ENCODE results near the gene JAG1.
"Not testable (repeated sequence)": the region's sequence is repeated elsewhere in the genome, so short reads cannot be mapped to it uniquely, and the experiment has no call there.

JAG1 gene

DNA sequence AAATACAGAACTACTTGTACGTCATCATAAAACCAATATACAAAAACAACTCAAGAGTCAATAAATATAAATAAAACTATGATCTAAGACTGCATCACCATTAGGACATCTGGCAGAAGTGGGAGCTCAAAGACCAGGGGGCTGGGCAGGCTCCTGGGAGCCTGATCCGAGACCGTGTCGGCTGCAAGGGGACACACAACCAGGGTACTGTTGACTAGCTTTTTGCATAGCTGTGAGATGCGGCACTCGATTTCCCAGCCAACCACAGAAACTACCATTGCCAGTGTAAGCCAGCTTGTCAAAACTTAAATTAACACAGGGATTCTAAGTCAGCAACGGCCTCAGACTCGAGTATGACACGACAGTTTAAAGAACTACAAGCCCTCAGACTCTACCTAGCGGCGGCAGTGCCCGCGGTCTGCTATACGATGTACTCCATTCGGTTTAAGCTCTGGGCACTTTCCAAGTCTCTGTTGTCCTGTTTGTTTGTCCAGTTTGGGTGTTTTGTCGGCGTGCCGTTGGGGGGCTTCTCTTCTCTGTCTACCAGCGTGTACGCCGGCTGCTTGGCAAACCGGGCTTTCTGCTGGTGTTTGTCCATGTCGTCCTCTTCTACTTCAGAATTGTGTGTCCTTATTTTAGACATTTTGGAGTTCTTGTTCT is 34.6 kb downstream of the JAG1 start:
- no peak for DNase-seq (ENCODE audit: low spot score)
- no peak for FAIRE-seq

DNA sequence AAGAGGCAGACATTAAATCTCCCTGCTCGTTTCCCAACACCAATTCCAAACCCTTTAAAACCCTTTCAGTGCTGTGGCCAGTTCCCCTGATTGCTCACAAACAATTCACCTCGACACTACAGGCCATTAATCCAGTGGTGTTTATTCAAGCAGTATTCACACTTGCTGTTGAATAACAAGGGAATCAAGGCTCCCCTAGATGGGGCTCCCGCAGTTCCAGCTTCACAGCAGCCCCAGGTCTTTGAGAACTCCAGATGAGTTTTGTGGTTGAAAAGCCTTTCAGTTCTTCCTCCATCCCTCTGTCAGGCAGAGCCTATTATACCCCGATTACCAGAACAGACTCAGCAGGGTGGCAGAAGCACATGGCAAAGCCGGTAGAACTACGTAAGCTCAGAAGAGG is 36.2 kb downstream of the JAG1 start:
- DNase-seq (ENCODE audit: low spot score) (no peak), FAIRE-seq (no peak)

DNA sequence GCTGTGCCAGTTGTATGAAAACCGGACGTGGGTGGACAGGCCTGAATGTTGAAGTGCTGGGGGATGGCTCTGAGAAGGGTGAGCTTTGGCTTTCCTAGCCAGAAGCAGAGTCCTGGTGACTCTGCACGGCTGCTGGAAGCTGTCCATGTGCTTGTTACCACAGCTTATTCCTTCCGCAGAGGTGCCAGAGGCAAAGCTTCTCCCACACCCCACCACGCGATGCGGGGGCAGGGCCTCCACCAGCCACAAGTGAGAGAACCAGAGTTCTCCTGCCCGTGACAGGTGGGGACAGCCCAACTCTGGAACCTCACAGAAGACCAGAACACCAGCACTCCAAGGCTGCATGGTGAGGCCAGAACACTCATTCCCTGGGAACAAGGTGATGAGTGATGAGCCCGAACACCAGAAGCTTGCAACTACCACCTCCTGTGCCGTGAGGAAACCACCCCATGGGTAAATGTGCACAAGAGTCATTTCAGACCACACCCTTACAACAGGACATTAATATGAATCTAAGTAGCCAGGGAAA is 36.7 kb downstream of the JAG1 start:
- FAIRE-seq (no peak), DNase-seq (ENCODE audit: low spot score) (no peak)

DNA sequence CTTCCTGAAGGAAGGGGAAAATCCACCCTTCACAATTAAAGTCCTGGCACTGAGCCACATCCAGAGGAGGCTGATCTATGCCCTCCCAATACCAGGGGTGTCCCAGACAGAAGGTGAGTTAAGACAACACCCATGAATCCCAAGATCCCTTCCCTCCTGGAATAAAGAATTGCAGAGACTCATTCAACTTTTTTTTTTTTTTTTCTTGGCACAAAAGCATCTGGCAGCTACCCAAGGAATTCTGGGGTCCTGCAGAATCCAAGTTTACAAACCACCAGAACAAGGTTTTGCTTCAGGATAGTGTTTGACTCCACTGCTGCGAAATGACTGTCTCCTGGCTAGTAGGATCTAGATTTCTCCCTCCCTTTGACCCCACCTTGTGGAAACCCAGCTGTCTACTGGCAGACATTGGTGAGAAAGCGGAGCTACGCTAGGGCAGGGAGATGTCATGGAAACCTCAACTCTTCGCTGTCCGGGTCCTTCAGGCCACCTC is 37.4 kb downstream of the JAG1 start:
- DNase-seq (ENCODE audit: low spot score) (no peak), FAIRE-seq (no peak)

DNA sequence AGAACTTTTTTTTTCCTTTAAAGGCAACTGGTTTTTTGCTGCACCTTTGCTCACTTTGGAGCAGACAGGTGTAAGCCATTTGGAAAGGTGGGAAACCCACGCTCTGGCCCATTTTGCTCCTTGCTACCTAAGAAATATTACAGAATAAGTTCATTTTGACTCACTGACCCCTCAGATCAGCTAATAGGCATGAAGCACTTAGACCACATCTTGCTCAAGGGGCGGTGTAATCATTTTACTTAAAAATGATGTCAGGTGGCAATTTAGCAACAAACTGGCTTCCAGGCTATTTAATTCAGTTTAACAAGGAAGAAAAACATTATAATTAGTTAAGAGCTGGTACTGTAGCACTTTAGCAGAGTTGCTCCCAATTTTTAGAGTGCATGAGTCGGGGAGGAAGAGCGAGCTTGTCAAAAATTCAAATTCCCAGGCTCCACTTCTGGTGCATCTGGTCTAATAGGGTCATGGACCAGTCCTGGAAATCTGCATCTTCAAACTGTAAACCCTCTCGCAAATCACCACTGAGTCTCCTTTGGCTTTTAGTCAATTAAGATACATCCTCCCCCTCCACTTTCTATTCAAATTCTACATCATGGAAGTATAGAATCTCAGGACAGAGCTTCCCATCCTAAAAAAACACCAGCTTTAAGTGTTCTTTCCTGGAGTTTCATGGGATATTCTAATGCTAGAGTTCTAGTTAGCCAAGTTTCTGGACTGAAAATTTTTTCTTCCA is 38.2 kb downstream of the JAG1 start:
- FAIRE-seq (no peak), DNase-seq (ENCODE audit: low spot score) (no peak)

DNA sequence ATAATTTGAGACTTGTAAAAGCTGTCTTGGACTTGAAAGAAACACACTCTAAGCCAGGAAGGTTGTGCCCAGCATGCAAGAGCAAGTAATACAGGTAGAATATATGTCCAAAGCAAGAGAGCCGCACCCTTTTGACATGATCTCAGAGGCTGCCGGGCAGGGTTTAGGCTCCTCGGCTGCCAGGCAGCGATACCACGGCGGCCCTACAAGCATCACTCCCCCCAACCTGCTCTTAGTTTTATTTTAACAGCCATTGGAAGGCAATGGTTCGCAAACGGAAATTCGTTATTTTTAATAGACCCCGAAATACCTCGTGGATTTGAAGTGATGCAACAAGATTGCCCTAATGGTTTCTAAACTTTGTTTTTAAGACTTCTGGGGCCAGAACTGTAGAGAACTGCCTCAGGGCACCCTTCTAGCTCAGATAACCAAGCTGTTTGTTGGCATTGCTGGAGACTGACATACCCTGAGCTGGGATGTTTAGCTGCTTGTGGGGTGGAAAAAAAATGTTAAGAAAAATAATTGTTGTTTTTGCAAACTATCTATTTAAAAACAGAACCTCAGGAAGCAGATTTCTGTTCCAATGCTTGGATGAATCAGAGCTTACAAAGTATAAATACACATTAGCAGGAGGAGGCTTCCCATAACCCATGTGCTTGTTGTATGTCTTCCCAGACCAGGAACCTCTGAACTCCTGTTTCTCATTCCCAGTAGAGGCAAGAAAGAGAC is 39.0 kb downstream of the JAG1 start:
- DNase-seq (ENCODE audit: low spot score) = no peak
- no peak for FAIRE-seq

DNA sequence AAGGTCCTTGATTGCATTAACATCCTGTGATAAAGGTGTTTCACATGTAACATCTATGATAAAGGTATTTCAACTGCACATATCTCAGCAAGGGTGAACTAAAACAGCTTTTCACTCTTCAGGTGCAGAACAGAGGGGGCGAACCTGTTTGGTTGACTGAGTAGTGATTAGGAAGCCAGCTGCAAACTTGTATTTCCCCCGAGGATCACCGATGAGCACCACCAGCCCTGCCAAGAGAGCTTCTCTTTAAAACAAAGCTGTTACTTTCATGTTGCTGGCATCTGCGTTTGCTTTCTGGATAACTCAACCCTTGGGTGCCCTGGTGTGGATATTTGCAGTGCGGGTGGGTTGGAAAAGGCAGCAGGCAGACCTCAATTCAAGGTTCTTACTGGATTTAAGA is 39.6 kb downstream of the JAG1 start:
- FAIRE-seq (no peak), DNase-seq (ENCODE audit: low spot score) (no peak)

DNA sequence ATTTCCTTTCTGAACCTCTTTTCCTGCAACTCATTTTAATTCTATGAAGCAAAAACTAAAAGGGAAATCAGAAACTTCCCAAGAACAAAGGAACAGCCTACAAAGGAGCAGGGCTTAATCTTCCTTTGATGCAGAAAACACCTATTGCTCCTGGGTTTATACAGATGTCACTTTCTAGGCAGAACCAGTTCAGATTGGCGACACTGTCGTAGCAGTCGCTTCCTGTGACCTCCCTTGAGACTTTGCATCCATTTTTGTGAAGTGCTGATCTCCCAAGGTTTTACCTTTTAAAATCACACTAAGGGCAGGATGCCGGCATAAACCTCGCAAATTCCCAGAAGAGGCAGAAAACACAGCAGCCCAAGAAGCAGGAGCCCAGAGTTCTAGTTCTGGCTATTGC is 40.1 kb downstream of the JAG1 start:
- FAIRE-seq = no peak

DNA sequence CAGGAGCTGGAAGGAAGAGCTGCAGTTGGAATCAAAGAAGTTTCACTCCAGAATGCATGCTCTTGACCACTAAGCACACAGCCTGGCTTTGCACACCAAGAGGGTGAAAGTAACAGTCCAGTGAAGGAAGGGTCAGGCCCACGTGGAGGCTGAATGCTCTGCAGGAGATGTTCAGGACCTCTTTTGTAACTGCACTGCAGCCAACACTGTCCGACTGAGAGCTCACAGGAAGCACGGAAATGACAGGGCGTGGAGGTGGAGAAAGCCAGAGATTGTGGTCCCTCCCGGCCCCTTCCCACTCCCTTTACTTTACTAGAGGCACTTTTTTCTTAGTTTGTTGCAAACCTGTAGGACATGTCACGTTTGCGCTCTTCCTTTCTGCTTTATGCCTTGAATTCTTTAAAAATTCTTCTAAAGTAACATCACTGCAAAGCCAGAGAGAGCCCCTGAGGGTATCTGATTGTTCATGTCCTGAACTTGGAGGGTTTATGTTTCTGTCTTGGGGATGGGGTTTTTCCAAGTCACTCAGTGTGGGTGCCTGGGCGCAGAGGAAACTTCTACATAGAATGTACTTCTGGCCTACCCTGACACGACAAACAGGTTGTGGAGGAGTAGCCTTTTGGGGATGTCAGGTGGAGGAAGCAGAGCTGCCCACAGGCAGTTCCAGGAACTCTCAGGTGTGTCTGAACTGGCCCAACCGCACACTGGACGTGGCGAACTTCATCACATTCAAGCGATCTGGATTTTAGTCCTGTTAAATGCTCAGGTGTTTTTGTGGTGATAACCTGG is 40.9 kb downstream of the JAG1 start:
- DNase-seq (ENCODE audit: low spot score) = no peak
- no peak for FAIRE-seq

More for the DNA sequence above, 40.1 kb downstream of the JAG1 start:
- no peak for DNase-seq (ENCODE audit: low spot score)

DNA sequence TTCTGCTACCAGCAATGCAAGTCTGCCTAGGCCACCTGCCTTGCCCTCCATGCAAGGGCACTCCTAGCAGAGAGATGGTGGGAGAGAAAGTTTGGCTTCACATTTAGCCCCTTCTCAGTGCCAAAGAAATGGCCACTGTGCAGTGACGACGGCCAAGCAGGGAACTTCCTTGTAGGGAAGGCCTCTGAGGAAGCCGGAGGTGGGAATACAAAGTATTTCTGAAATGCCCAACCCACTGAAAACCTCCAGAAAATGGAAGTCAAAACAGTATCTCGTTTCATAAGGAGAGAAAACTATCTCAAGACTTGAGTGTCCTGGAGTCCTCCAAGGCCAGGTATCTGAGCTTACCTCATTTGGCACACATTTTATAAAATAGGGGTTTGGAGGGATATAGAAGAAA is 42.7 kb downstream of the JAG1 start:
- DNase-seq (ENCODE audit: low spot score) (no peak), FAIRE-seq (no peak)

DNA sequence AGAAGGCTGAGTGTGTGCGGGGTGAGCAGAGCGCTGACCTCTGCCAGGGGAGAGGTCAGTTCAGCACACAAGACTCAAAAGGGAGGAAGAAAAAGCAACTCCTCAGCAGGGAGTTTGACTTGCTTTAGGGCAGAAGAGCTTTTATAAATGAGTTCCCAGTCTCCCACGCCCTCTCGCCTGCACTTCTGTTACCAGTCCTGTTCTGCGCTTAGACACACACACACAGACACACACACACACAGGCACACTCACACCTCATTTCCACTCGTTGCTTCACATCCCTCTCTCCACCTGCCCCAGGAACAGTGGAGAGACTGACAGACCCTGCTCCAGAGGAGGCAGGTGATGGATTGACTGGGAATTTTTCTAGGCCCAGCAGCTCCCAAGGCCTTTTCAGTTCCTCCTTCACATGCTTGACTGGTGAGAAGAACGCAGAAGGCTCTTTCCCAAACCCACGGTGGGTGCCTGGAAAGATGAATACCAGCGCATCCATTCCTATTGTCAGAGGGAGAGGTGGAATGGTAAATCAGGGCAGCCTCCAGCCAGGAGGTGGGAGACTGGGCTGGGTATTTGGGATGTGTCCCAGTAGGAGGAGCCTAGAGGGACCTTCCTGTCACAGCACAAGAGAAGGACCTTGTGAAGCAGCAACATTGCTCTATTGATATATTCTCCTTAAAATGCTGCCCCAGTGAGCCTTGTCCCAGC is 43.7 kb downstream of the JAG1 start:
- FAIRE-seq (no peak), DNase-seq (ENCODE audit: low spot score) (no peak)

DNA sequence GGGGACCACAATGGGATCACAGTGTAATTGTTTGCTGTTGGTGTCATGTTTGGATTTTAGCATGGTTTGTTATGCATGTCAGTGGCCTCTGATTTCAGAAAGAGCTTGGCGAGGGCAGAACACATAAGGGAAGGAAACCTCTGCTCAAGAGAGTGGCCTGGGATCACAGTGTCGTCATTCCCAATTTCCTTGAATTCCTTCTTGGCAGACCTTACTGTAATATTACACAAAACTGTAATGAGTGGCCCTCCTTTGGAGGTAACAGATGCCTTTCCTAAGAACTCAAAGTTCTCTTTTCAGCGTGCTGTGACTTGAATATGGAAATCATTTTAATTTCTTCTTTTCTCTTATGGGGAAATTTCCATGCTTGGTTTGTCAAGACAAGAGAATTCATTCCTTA is 46.9 kb downstream of the JAG1 start:
- FAIRE-seq = no peak
- DNase-seq (ENCODE audit: low spot score) = no peak

DNA sequence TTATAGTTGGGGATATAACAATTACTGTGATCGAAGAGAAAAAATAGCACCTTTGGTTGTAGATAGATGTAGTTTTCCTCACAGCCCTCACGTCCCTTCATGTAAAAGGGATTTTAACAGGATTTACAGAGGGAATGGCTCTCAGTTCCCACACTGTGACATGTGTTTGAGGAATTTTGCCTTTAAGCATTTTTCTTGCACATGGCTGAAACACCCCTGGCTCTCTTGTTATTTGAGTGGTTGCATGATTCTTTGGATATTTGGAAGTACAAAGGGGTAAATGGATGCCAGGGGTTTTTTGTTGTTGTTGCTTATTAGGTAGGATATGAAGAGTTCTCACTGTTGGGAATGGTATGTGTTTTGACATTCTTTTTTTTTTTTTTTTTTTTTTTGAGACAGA is 48.2 kb downstream of the JAG1 start:
- DNase-seq (ENCODE audit: low spot score) (no peak), FAIRE-seq (no peak)

DNA sequence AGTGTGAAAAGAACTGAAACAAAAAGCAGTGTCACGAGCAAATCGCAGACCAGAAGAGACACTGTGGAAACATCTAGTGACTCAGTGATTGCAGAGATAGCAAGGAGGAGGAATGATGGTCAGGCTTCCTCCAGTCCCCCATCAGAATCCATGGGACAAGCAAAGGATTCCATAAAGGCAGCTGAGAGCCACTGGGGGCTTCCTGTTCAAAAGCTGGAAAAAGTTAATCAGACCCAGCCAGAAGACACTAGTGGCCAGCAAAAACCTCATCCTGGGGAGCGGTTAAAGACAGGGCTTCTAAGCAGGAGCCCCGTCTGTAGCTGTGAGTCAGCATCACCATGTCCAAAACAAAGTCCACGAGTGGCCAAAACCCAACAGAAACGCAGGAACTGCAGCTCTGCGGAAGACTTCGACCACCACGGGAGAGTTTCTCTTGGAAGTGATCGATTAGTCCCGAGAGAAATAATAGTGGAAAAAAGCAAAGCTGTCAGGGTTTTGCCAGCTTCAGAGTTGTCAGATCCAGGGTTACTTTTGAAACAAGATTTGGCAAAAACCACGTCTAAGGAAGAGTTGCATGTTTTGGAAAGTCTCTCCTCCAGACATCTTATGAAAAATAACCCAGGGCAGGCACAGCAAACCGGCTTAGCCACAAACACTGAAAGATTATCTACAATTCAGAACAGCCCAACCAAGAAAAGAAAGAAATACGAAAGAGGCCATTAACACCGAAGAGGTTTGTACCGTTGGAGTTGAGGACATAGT is 51.0 kb downstream of the JAG1 start:
- DNase-seq (ENCODE audit: low spot score) = peak; percentile 11
- FAIRE-seq = no peak

DNA sequence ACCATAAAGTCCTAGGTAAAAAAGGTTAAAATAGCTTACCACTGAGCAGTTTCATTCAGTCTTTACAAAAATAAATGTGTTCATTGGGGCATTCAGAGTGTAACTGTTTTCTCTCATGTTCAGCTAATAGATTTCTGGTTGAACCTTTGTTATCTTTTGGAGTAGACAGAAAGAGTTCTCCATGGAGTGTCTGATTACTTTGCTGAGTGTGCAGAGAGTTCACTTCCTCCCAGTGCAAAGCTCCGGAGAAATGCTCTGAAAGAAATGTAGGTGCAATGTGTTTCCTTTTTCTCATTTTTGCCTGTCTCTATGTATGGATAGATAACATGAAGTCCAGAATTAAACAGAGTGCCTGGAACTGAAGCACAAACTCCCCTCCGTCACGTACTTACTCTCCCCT is 52.6 kb downstream of the JAG1 start:
- FAIRE-seq (no peak), DNase-seq (ENCODE audit: low spot score) (no peak)

DNA sequence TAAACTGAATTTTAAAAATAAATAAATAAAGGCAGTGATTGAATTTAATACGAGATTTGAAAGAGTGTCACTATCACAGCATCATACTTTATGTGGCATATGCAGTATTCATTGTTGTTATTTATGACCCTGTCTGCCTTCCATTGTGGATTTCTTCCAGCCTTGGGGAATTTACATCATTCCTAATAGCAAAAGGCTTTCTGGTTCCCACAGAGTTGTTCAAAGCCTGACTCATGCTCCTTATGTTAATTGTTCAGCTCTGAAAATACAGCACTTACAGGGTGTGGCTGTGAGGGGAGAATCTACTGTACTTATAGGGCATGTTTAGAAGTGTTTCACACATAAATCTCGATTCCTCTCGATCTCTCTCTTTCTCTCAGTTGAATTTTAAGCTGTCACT is 54.4 kb downstream of the JAG1 start:
- no peak for FAIRE-seq

DNA sequence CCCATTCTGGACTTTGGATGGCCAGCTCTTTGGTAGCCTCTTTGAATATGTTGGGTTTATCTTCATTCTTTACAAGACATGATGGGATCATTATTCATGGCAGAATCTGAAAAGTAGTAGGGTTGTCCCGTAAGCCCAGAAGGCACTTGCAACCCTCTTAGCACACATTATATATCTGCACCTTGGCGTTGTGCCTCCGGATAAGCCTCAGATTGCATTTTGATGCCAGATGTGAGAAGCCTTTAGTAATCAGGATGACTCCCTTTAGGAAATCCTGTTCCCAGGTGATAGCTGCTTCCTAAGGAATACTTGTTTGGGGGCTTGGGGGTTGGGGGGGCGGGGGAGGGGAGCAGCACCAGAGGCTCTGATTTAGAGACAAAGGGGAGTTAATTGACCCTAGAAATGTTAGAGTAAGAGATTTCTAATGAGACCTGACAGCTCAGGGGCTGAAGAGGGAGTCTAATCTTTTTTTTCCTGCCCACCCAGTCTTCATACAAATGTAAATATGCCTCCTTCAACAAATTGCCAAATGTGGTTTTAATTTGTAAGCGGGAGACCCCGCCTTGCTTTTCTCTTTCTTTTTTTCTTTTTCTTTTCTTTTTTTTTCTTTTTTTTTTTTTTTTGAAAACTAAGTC is 55.1 kb downstream of the JAG1 start:
- DNase-seq (ENCODE audit: low spot score) (no peak), FAIRE-seq (no peak)

More for the DNA sequence above, 54.4 kb downstream of the JAG1 start:
- peak; percentile 5 for DNase-seq (ENCODE audit: low spot score)

DNA sequence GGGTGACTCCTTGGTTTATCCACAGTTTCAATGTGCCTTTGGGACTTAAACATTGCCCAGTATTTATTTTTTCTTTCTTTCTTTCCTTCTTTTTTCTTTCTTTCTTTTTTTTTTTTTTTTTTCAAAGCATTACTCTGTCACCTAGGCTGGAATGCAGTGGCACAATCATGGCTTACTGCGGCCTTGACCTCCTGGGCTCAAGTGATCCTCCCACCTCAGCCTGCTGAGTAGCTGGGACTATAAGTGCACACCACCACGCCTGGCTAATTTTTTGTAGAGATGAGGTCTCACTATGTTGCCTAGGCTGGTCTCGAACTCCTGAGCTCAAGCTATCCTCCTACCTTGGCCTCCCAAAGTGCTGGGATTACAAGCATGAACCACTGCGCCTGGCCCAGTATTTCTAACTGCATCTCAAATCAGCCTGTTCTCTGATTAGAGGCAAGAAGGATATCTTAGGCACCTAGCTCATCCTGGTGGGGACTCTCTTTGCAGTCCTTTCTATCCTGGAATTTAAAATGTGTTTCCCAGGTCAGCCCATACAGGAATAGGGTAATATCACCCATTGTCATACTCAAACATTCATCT is 56.2 kb downstream of the JAG1 start:
- DNase-seq (ENCODE audit: low spot score); FAIRE-seq: not testable (repeated sequence)

DNA sequence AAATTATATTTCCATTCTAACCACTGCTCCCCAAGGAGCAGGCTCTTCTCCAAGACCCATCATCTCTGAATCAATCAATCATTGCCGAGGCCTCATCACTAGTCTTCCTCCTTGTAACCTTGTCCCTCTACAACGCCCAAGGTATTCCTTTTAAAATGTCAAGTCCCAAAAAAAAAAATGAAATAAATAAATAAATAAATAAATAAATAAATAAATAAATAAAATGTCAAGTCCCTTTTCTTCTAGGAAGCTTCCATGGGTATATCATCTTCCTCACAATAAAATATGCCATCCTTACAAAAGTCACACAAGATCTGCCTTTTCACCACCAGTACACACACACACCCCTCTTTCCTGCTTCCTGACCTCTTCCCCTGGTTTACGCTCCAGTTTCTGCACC is 57.6 kb downstream of the JAG1 start:
- no peak for DNase-seq (ENCODE audit: low spot score)
- no peak for FAIRE-seq

All from RCC 7860 (cell line).